GM19025 (cell line): ENCODE data around the gene PARD3.
A peak's percentile ranks its signal among the peaks of the same experiment; 100 is the strongest.

Source experiments
- ATAC-seq: cut with Tn5 transposase; IDR thresholded peaks from one replicate; pipeline ENCODE4 v1.9.1; 2021; ENCODE audit warnings: mild to moderate bottlenecking, low read depth, moderate library complexity; ENCODE audit not compliant: unreplicated experiment

PARD3 gene

DNA sequence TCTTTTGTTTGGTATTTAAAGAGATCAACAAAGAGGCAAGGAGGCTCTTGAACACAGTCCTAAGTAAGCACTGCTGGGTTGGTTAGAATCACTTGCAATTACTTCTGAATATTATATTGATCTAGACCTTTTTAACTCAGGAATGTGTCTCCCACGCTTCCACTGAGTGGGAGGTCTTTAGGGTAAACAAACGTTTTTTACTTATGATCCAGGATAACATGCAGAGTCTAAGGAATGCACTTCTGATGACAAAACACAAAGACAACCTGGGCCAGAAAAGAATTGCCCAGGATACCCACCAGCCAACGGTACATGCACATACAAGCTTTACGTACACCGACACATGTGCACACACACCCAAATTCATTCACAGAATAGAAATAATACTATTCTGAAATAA, 626.9 kb downstream of the PARD3 start:
- no peak for ATAC-seq

DNA sequence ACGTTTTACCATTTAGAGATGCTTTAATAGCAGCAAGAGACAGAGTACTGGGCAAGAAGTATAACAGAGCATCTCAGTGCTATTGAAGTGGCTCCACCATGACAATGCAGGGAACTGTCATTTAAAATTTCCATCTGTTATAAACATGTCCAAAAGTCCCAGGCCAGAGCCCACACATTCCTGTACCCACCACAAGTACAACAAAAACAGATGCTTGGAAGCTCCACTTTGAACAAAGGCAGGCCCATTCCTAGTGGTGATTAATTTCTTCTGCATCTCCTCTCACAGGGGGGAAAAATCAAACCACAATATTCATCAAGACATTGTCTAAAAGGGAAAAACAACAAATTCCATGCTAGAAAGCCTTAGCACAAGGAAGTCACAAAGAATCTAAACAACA, 627.9 kb downstream of the PARD3 start:
- ATAC-seq, result no peak

DNA sequence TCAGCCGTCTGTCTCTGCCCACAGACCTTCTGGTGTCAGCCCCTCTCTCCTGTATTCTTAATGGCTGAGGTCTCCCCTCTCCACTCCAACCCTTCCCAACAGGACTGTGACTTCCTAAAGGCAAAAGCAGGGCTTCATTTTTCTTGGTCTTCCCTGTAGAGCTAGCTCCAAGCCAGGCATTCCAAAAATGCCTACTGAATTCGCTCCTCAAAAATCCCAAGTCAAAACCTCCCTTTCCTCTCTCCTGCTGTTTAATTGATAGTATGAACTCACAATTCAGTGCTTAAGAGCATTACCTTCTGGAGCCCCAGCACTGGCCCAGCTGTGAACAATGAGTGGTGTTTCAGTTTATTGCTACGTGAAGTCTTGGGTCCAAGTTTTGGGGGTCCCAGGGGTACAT, 628.4 kb downstream of the PARD3 start:
- no peak for ATAC-seq

GRCh38 chr10:34185998-34186397, 629.1 kb downstream of the PARD3 start:
- no peak for ATAC-seq

DNA sequence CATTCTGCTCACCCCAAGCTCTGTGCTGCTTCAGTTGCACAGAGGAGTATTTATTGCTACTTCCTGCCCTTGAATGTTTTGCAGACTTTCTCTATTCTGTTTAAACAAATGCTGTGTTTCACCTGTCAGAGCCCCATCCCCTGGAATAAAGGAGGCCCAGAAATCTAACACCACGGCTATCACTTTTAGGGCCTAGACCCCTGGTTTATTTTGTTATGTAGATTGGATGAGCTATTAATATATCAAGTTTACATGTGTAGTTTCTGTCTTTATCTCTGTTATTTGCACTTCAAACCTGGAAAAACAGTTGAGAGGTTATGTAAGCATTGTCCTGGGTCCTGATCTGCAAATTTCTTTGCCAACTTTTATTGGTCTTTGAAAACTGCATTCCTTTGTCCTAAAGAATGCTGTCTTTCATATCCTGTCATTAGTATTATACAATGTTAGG, 630.1 kb downstream of the PARD3 start:
- peak; percentile 55 for ATAC-seq

- ATAC-seq, result no peak
These were observed 630.7 kb downstream of the PARD3 start for GRCh38 chr10:34184397-34184796.

DNA sequence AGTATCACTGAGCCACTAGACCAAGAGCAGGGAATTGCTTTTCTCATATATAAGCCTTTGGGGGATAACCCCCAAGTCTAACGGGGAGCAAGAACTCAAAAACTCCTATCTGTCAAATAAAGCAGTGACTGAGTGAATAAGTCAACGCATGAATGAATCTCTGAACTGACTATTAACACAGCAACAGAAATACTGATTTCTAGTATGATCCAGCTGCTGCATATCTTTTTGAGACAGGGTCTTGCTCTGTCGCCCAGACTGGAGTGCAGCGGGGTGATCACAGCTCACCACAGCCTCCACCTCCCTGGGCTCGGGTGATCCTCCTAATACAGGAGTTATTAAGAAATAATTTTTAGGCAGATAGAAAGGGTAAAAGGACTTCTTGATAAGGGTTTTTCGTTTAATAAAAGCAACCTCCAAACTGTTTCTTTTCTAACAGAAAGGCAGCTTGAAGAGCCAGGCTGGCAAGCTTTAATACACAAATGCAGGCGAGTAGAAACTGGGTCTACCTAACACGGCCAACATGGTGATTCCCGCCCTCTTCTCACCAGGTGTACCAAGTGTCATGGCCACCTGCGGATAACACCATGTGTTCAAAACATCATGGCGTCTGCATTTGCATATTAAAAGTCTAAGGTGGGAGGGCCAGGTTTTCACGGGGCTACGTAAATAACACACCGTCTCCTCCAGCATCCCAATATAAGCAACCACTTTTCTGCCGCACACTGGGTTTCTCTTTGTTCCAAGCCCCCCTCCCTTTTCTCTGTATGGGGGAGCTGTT, 631.9 kb downstream of the PARD3 start:
- ATAC-seq, result no peak

DNA sequence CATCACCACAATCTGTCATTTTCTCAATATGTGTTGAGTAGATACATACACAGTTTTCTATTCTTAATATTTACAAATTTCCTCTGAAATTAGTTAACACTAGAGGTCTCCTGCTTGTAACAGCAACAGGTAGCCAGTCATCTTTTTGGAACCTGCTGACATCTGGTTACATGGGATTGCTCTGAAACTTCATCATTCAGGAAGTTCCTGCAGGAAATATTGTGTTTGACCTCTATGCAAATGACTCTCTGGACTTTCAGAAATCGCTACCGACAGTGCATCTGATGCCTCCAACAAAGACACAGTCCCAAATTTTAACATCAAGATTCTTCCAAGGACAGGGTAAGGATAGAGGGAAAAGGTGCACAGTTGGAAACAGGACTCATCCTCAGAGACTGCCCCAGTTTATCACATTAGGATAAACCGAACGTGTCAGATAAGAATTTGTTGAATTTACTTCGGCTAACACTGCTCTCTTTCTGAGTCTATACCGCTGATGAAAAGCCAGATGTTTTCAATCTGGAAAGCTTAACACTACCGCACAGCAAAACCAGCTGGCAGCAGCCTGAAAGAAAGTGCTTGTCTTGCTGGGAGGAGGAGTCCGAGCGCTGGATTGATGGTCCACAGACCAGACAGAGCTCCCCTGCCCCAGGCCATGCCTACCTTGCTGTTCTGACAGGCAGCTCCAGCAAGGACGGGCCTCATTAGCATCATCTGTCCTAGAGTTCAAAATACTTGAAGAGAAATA, 633.4 kb downstream of the PARD3 start:
- no peak for ATAC-seq

- ATAC-seq, result no peak
These were observed 634.3 kb downstream of the PARD3 start for GRCh38 chr10:34180749-34181148.

- ATAC-seq, result no peak
These were observed 635.8 kb downstream of the PARD3 start for GRCh38 chr10:34179280-34179679.

GRCh38 chr10:34178756-34179155, 636.3 kb downstream of the PARD3 start:
- no peak for ATAC-seq

DNA sequence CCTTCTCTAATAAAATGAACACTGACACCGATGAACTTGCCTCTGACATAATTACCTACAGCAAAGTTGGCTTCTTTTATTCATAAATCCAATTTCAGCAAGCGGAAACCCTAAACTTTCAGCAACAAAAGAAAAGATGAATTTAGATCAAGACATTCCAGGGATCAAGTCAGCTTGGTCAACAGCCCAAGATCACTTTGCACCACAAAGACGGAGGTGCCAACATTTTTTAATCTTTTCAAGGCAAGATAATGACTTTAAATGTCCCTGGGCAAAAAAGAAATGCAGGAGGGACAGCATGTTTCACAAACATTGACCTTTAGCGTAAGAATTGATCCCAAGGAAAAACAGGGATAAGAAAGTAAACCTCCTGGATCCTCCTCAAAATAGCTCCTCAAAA, 636.9 kb downstream of the PARD3 start:
- no peak for ATAC-seq

DNA sequence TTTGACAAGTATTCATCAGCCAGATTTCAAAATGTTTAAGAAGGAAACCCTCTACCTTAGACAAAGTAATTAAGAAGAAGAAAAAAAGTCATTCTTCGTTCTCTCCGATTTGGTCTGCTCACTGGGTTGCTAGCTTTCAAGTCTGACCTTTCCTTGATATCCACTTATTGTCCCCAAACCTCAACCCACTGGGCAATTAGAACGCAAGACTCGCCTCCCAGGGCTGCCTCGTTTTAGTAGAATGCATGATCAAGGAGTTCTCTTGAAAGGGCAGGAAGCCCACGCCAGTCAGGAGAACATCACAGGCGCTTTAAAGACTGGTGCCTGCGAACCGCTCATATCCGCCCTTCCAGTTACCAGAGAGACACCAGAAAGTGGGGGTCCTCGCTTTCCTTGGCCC, 637.7 kb downstream of the PARD3 start:
- no peak for ATAC-seq

- no peak for ATAC-seq
These were observed 638.7 kb downstream of the PARD3 start for GRCh38 chr10:34176351-34176750.

- ATAC-seq, result no peak
These were observed 640.0 kb downstream of the PARD3 start for GRCh38 chr10:34175121-34175520.

GRCh38 chr10:34172936-34173533, 642.1 kb downstream of the PARD3 start:
- no peak for ATAC-seq

GRCh38 chr10:34171957-34172527, 643.1 kb downstream of the PARD3 start:
- no peak for ATAC-seq

DNA sequence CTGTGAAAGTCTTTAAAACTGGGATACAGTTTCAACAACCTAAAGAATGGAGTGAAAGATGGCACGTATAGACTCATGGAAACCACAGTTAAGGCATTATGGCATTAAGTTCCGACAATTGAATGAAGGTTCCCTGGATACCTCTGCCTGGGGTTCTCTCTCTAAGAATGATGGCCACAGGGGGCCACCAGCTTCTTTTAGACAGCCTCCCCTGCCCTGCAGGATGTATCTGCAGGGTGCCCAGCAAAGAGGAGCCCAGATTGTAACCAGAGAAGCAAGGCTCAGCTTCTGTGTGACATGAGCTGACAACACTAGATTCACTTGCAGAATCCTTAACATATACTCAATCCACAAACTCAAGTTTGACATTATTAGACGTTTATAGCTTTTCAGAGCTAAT, 645.4 kb downstream of the PARD3 start:
- ATAC-seq, result no peak

- ATAC-seq, result no peak
These were observed 646.0 kb downstream of the PARD3 start for GRCh38 chr10:34169131-34169530.

GRCh38 chr10:34168439-34168838, 646.7 kb downstream of the PARD3 start:
- no peak for ATAC-seq

GRCh38 chr10:34166823-34167222, 648.3 kb downstream of the PARD3 start:
- no peak for ATAC-seq
